HepG2 (cell line): ENCODE data around the gene VEGFA. TPM values are rescaled to one million over a fixed set of nuclear protein-coding genes. Genes with fewer than 3 reads are reported as not detected.

Source experiments
- ATAC-seq: fragments of 200-7000 bp; cut with Tn5 transposase; 3 replicates; pipeline ENCODE4 v1.9.1; 2020; ENCODE audit warnings: mild to moderate bottlenecking, moderate library complexity
- BruUV-seq: library from RNA; stranded (reverse); fragments of 400-500 nt; replicated peaks from 2 replicates; lab custom pipeline; 2021; lab: Mats Ljungman, UMichigan
- CTCF ChIA-PET: fragments of 300-600 bp; formaldehyde crosslinking; extraction: SDS; loops from one replicate; lab custom pipeline; 2021; ENCODE audit warnings: low total read pairs, inconsistent platforms, low intra/inter-chr PET ratio; lab: Yijun Ruan, JAX
- POLR2A ChIA-PET: fragments of 350-600 bp; sonication (Branson Sonifier 250); formaldehyde crosslinking; loops from one replicate; lab custom pipeline; 2020; ENCODE audit warnings: antibody characterized with exemption, inconsistent platforms; lab: Yijun Ruan, JAX
- DNase-seq: peaks from one replicate; pipeline ENCODE4 v3.0.0-alpha.2; 2015; ENCODE audit warnings: low spot score
- FAIRE-seq: peaks from 3 replicates; lab custom pipeline; 2011; peaks lifted over from hg19 to GRCh38; lab: Jason Lieb, UNC
- H2AFZ ChIP-seq: one replicate; pipeline ENCODE4 v1.6.1; 2011; ENCODE audit warnings: low read length, inconsistent platforms
- H3K27ac ChIP-seq: fragments of 300-600 bp; 3 replicates; pipeline ENCODE4 v1.8.0; 2011; ENCODE audit warnings: mixed run types, mild to moderate bottlenecking, mixed read lengths, low read length, inconsistent platforms; ENCODE audit not compliant: insufficient read depth; ENCODE audit errors: extremely low read length
- H3K27me3 ChIP-seq, 2 experiments: fragments of 200-600 bp in 1 of 2; 2 replicates in 1 of 2; 3 replicates in 1 of 2; pipeline versions ENCODE4 v1.6.0 to v1.8.0; 2011; ENCODE audit warnings: low read length in 2 of 2, mild to moderate bottlenecking in 2 of 2, moderate library complexity in 2 of 2, inconsistent platforms in 1 of 2; ENCODE audit not compliant: insufficient read depth in 2 of 2, control insufficient read depth in 1 of 2
- H3K36me3 ChIP-seq, 2 experiments: fragments of 200-600 bp in 1 of 2; replicated peaks in 1 of 2; 2 replicates in 1 of 2; 3 replicates in 1 of 2; pipeline versions ENCODE4 v1.5.1 to v1.8.0; 2011; ENCODE audit warnings: low read length in 2 of 2, inconsistent platforms in 1 of 2; ENCODE audit not compliant: insufficient read depth in 2 of 2, control insufficient read depth in 1 of 2
- H3K4me1 ChIP-seq: 2 replicates; pipeline ENCODE4 v1.5.1; 2012; ENCODE audit warnings: low read length, inconsistent platforms; ENCODE audit not compliant: insufficient read depth
- H3K4me2 ChIP-seq: 2 replicates; pipeline ENCODE4 v1.6.0; 2011; ENCODE audit warnings: low read depth, low read length, inconsistent platforms
- H3K4me3 ChIP-seq, 3 experiments: fragments of 200-600 bp in 1 of 3; sonication (generic), shearing (Covaris generic) in 1 of 3; replicated peaks in 1 of 3; 2 replicates each; pipeline ENCODE4 v1.5.1; 2011 to 2016; ENCODE audit warnings: low read length in 3 of 3, inconsistent platforms in 2 of 3, low read depth in 2 of 3, mild to moderate bottlenecking in 2 of 3, control low read depth in 1 of 3, mixed read lengths in 1 of 3; ENCODE audit not compliant: insufficient read depth in 1 of 3
- H3K79me2 ChIP-seq: one replicate; pipeline ENCODE4 v1.6.1; 2011; ENCODE audit warnings: low read length, inconsistent platforms; ENCODE audit not compliant: insufficient read depth
- H3K9ac ChIP-seq: 2 replicates; pipeline ENCODE4 v1.6.0; 2011; ENCODE audit warnings: mild to moderate bottlenecking, low read depth, low read length, inconsistent platforms; ENCODE audit not compliant: insufficient read depth
- H3K9me3 ChIP-seq: 2 replicates; pipeline ENCODE4 v1.5.1; 2012; ENCODE audit warnings: mild to moderate bottlenecking, low read length
- H4K20me1 ChIP-seq: 2 replicates; pipeline ENCODE4 v1.6.0; 2011; ENCODE audit warnings: inconsistent platforms, mild to moderate bottlenecking, low read length, moderate library complexity; ENCODE audit not compliant: insufficient read depth
- HNRNPL ChIP-seq: fragments of 200-400 bp; formaldehyde crosslinking; IDR thresholded peaks from 2 replicates; pipeline ENCODE4 v1.6.1; 2017; ENCODE audit warnings: mild to moderate bottlenecking, low read depth, low read length
- KAT7 ChIP-seq: IDR thresholded peaks from 2 replicates; pipeline ENCODE4 v1.6.1; 2018; ENCODE audit warnings: borderline replicate concordance, missing compliant biosample characterization
- KMT2B ChIP-seq: IDR thresholded peaks from 2 replicates; pipeline ENCODE4 v1.6.1; 2016; ENCODE audit warnings: missing genetic modification reagents, missing compliant biosample characterization
- NR2F6 ChIP-seq, 2 experiments: IDR thresholded peaks; 2 replicates each; pipeline ENCODE4 v1.6.1; 2016; ENCODE audit warnings: antibody characterized with exemption in 1 of 2, mild to moderate bottlenecking in 1 of 2
- ZBTB21 ChIP-seq: sonication (generic); formaldehyde crosslinking; IDR thresholded peaks from 2 replicates; pipeline ENCODE4 v1.4.0; 2020; ENCODE audit warnings: missing genetic modification reagents
- ZNF224 ChIP-seq: sonication (generic); formaldehyde crosslinking; IDR thresholded peaks from 2 replicates; pipeline ENCODE4 v1.5.0; 2020; ENCODE audit warnings: mild to moderate bottlenecking, missing genetic modification reagents
- ZNF260 ChIP-seq: sonication (generic); formaldehyde crosslinking; IDR thresholded peaks from 2 replicates; pipeline ENCODE4 v1.4.0; 2020; ENCODE audit warnings: missing genetic modification reagents, low read depth, mild to moderate bottlenecking, borderline replicate concordance
- ZNF720 ChIP-seq: sonication (generic); formaldehyde crosslinking; IDR thresholded peaks from 2 replicates; pipeline ENCODE4 v1.4.0; 2020; ENCODE audit warnings: missing genetic modification reagents
- ZNF841 ChIP-seq: sonication (generic); formaldehyde crosslinking; IDR thresholded peaks from 2 replicates; pipeline ENCODE4 v1.8.1; 2023; ENCODE audit warnings: missing genetic modification reagents, borderline replicate concordance
- ZSCAN21 ChIP-seq: sonication (generic); formaldehyde crosslinking; IDR thresholded peaks from 2 replicates; pipeline ENCODE4 v1.8.0; 2022; ENCODE audit warnings: mild to moderate bottlenecking, missing genetic modification reagents, moderate library complexity, borderline replicate concordance
- WGBS: methylation state at CpG from one replicate; pipeline ENCODE4 v1.1.6; 2017; ENCODE audit warnings: low lambda C conversion rate; 5-methylcytosine and 5-hydroxymethylcytosine counted together
- in situ Hi-C: cut with HindIII; loops from 2 replicates; pipeline ENCODE4 v1.10.0; 2017; ENCODE audit warnings: low pct_unique_long_range_greater_than_20kb; ENCODE audit not compliant: extremely low pct_ligation_motif_present
- intact Hi-C: fragments of 100-400 bp; cut with micrococcal nuclease; formaldehyde crosslinking; loops from one replicate; pipeline ENCODE4 v1.10.0; 2022; ENCODE audit not compliant: unreplicated experiment
- polyA plus RNA-seq, 8 experiments: library from polyadenylated mRNA; depleted of rRNA in 3 of 8; stranded (reverse) in 7 of 8; unstranded in 1 of 8; fragments of >200 nt; fragmentation: Illumina TruSeq in 4 of 8; extraction: Trizol in 4 of 8; gene quantifications; 2 replicates each; pipeline versions ENCODE4 v1.2.1 to v1.2.3, GENCODE V29; 2011 to 2016; ENCODE audit warnings: low read depth in 4 of 8, missing spikeins in 1 of 8, mixed read lengths in 1 of 8; ENCODE audit not compliant: insufficient read depth in 1 of 8
- total RNA-seq, 5 experiments: library from RNA; depleted of rRNA; stranded (reverse); fragments of >200 nt; fragmentation: Illumina TruSeq; extraction: Trizol; gene quantifications; 2 replicates each; pipeline ENCODE4 v1.2.3, GENCODE V29; 2016; ENCODE audit warnings: low read depth in 1 of 5
- TF ChIP-seq, protein P1 (sequence below): sonication (generic); formaldehyde crosslinking; conservative IDR thresholded peaks from 2 replicates; pipeline ENCODE4 v1.8.0; 2022; ENCODE audit warnings: mild to moderate bottlenecking, moderate library complexity, missing genetic modification reagents
- TF ChIP-seq, protein P2 (sequence below): IDR thresholded peaks from 2 replicates; pipeline ENCODE4 v1.6.1; 2012; ENCODE audit warnings: low read depth, low read length, improper control_type of control experiment
- TF ChIP-seq, protein P3 (sequence below): sonication (generic); formaldehyde crosslinking; IDR thresholded peaks from 2 replicates; pipeline ENCODE4 v1.8.0; 2023; ENCODE audit warnings: mild to moderate bottlenecking, missing genetic modification reagents
- TF ChIP-seq, protein P4 (sequence below): sonication (generic); formaldehyde crosslinking; IDR thresholded peaks from 2 replicates; pipeline ENCODE4 v1.9.0; 2022; ENCODE audit warnings: missing genetic modification reagents, mild to moderate bottlenecking, borderline replicate concordance
- TF ChIP-seq, protein P5 (sequence below): sonication (generic); IDR thresholded peaks from 2 replicates; pipeline ENCODE4 v1.6.1; 2016; ENCODE audit warnings: low read depth, borderline replicate concordance

The VEGFA gene
- total and polyA plus RNA-seq, 2 of the 13 experiments (the other 11 are each of a cell fraction or from before 2014, with no cell fraction given): 68.1 to 629 TPM

DNA sequence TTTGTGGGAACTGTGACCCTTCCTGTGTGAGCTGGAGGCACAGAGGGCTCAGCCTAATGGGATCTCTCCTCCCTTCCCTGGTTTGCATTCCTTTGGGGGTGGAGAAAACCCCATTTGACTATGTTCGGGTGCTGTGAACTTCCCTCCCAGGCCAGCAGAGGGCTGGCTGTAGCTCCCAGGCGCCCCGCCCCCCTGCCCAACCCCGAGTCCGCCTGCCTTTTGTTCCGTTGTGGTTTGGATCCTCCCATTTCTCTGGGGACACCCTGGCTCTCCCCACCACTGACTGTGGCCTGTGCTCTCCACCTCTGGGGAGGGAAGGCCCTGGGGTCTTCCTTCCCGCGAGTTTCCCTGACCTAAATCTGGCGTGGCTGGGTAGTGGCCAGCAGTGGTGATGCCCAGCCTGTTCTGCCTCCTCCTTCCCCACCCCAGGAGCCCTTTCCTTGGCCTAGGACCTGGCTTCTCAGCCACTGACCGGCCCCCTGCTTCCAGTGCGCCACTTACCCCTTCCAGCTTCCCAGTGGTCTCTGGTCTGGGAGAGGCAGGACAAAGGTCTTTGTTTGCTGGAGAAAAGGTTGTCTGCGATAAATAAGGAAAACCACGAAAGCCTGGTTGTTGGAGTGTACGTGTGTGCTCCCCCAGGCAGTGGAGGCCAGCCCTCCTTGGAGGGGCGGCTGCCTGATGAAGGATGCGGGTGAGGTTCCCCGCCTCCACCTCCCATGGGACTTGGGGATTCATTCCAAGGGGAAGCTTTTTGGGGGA, 4.9 kb downstream of the VEGFA start:
- Histone ChIP-seq H4K20me1 (peaks cover 86% of the 10 kb centered on the region), H3K27me3 (no peaks in the 10 kb centered on the region; a peak in 1 of 5 replicates), H3K27ac (peak overlapping the region; percentile 86), H3K9me3 (no peaks in the 10 kb centered on the region), H3K36me3 (peaks cover 40 to 64% of the 10 kb centered on the region in 2 experiments), H3K4me2 (peak overlapping the region; percentile 95), H2AFZ (no peak overlapping the region), H3K4me3 (peak overlapping the region; percentile 90 to 98 (median 95)), H3K9ac (peak overlapping the region; percentile 97), H3K79me2 (peaks cover 89% of the 10 kb centered on the region), H3K4me1 (peaks cover 37% of the 10 kb centered on the region)
- ChIA-PET CTCF (interaction anchor here (0.6 to 2.1 kb wide), 12 partner anchors 23 to 304 kb away, joined by 3 to 19 read pairs (median 4); no protein-coding TSS in a partner anchor), POLR2A (interaction anchor here (0.8 to 4.0 kb wide), 16 partner anchors 8 to 320 kb away, joined by 3 to 66 read pairs (median 4); no protein-coding TSS in a partner anchor)
- in situ Hi-C loops (loop anchor here (5.0 kb wide), 3 partner anchors 32 to 302 kb away; no protein-coding TSS in a partner anchor), intact Hi-C loops (loop anchor here (1.0 to 5.0 kb wide), 3 partner anchors 42 to 82 kb away; no protein-coding TSS in a partner anchor)
- WGBS: 54% methylated on average over 17 of the region's 17 CpGs
- FAIRE-seq (peak; percentile 97), DNase-seq (peak; percentile 62), ATAC-seq (peak; percentile 20)
- no TSS peak for BruUV-seq
- TF ChIP-seq ZNF841 (no peak), ZSCAN21 (CRISPR knock-in tag) (no peak), KMT2B (CRISPR knock-in tag) (no peak), ZNF224 (CRISPR knock-in tag) (no peak), ZNF720 (CRISPR knock-in tag) (no peak), HNRNPL (peak; percentile 64; the same call in 1 of the 2 replicates), ZBTB21 (CRISPR knock-in tag) (no peak), ZNF260 (0 out of 2 replicates have a peak, but pooled peaks have one; percentile 10), NR2F6 (IDR thresholded peaks at IDR 0.05) (no peak), NR2F6 (CRISPR knock-in tag; IDR thresholded peaks at IDR 0.05) (0 out of 2 replicates have a peak, but pooled peaks have one; percentile 11), KAT7 (CRISPR knock-in tag) (0 out of 2 replicates have a peak, but pooled peaks have one; percentile 29)
- TF ChIP-seq, protein P1, sequence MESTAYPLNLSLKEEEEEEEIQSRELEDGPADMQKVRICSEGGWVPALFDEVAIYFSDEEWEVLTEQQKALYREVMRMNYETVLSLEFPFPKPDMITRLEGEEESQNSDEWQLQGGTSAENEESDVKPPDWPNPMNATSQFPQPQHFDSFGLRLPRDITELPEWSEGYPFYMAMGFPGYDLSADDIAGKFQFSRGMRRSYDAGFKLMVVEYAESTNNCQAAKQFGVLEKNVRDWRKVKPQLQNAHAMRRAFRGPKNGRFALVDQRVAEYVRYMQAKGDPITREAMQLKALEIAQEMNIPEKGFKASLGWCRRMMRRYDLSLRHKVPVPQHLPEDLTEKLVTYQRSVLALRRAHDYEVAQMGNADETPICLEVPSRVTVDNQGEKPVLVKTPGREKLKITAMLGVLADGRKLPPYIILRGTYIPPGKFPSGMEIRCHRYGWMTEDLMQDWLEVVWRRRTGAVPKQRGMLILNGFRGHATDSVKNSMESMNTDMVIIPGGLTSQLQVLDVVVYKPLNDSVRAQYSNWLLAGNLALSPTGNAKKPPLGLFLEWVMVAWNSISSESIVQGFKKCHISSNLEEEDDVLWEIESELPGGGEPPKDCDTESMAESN (CRISPR knock-in tag): no peak
- TF ChIP-seq, protein P2, sequence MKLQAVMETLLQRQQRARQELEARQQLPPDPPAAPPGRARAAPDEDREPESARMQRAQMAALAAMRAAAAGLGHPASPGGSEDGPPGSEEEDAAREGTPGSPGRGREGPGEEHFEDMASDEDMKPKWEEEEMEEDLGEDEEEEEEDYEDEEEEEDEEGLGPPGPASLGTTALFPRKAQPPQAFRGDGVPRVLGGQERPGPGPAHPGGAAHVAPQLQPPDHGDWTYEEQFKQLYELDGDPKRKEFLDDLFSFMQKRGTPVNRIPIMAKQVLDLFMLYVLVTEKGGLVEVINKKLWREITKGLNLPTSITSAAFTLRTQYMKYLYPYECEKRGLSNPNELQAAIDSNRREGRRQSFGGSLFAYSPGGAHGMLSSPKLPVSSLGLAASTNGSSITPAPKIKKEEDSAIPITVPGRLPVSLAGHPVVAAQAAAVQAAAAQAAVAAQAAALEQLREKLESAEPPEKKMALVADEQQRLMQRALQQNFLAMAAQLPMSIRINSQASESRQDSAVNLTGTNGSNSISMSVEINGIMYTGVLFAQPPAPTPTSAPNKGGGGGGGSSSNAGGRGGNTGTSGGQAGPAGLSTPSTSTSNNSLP: no peak
- TF ChIP-seq, protein P3, sequence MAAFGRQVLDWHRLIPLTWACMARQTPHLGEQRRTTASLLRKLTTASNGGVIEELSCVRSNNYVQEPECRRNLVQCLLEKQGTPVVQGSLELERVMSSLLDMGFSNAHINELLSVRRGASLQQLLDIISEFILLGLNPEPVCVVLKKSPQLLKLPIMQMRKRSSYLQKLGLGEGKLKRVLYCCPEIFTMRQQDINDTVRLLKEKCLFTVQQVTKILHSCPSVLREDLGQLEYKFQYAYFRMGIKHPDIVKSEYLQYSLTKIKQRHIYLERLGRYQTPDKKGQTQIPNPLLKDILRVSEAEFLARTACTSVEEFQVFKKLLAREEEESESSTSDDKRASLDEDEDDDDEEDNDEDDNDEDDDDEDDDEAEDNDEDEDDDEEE (CRISPR knock-in tag): peak; percentile 24; the same call in 1 of the 2 replicates
- TF ChIP-seq, protein P4, sequence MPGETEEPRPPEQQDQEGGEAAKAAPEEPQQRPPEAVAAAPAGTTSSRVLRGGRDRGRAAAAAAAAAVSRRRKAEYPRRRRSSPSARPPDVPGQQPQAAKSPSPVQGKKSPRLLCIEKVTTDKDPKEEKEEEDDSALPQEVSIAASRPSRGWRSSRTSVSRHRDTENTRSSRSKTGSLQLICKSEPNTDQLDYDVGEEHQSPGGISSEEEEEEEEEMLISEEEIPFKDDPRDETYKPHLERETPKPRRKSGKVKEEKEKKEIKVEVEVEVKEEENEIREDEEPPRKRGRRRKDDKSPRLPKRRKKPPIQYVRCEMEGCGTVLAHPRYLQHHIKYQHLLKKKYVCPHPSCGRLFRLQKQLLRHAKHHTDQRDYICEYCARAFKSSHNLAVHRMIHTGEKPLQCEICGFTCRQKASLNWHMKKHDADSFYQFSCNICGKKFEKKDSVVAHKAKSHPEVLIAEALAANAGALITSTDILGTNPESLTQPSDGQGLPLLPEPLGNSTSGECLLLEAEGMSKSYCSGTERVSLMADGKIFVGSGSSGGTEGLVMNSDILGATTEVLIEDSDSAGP: peak; percentile 47; the same call in 1 of the 2 replicates
- TF ChIP-seq, protein P5, sequence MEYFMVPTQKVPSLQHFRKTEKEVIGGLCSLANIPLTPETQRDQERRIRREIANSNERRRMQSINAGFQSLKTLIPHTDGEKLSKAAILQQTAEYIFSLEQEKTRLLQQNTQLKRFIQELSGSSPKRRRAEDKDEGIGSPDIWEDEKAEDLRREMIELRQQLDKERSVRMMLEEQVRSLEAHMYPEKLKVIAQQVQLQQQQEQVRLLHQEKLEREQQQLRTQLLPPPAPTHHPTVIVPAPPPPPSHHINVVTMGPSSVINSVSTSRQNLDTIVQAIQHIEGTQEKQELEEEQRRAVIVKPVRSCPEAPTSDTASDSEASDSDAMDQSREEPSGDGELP: 0 out of 2 replicates have a peak, but pooled peaks have one; percentile 9
